ENCODE data around the gene KRT17. TPM values are rescaled to one million over a fixed set of nuclear protein-coding genes. Genes with fewer than 3 reads are reported as not detected.
"Not testable (repeated sequence)": the region's sequence is repeated elsewhere in the genome, so short reads cannot be mapped to it uniquely, and the experiment has no call there.

KRT17 gene
- total and polyA plus RNA-seq, 5 donors, result 0.09 TPM; not detected in 4

- H3K27ac ChIP-seq (ENCODE audit: low read length); H3K4me3 ChIP-seq (ENCODE audit: low read length); H3K27me3 ChIP-seq (ENCODE audit: control insufficient read depth, insufficient read depth); intact Hi-C loops (cut with DNase I); H3K9me3 ChIP-seq (ENCODE audit: control insufficient read depth, low read length); H3K4me1 ChIP-seq (ENCODE audit: control insufficient read depth, insufficient read depth, low read length); DNase-seq; ATAC-seq: not testable (repeated sequence)
- 8% methylated on average over 10 of the region's 10 CpGs for WGBS
Observed at GRCh38 chr17:41610061-41610517, 14.3 kb downstream of the KRT17 start.

GRCh38 chr17:41606930-41607329 lies 17.4 kb downstream of the KRT17 start:
- intact Hi-C loops (cut with DNase I); H3K4me1 ChIP-seq (ENCODE audit: control insufficient read depth, insufficient read depth, low read length); H3K27ac ChIP-seq (ENCODE audit: low read length); H3K4me3 ChIP-seq (ENCODE audit: low read length); H3K9me3 ChIP-seq (ENCODE audit: control insufficient read depth, low read length); H3K27me3 ChIP-seq (ENCODE audit: control insufficient read depth, insufficient read depth); DNase-seq; ATAC-seq: not testable (repeated sequence)
- WGBS, result 89% methylated on average over 4 of the region's 4 CpGs

- H3K27me3 ChIP-seq (ENCODE audit: control insufficient read depth, insufficient read depth), result no peaks in the 10 kb centered on the region
- intact Hi-C loops (cut with DNase I), result no loop called here
- no peak for DNase-seq
- no peaks in the 10 kb centered on the region for H3K4me1 ChIP-seq (ENCODE audit: control insufficient read depth, insufficient read depth, low read length)
- no peak for ATAC-seq
- peaks cover 4% of the 10 kb centered on the region for H3K9me3 ChIP-seq (ENCODE audit: control insufficient read depth, low read length)
- H3K4me3 ChIP-seq (ENCODE audit: low read length), result no peak overlapping the region
- H3K27ac ChIP-seq (ENCODE audit: low read length), result no peak overlapping the region
- 64% methylated on average over 2 of the region's 2 CpGs for WGBS
Observed at GRCh38 chr17:41602524-41602923, 21.9 kb downstream of the KRT17 start.

GRCh38 chr17:41600318-41600717 lies 24.1 kb downstream of the KRT17 start:
- intact Hi-C loops (cut with DNase I), result no loop called here
- H3K27me3 ChIP-seq (ENCODE audit: control insufficient read depth, insufficient read depth), result no peaks in the 10 kb centered on the region
- H3K27ac ChIP-seq (ENCODE audit: low read length), result no peak overlapping the region
- WGBS, result 59% methylated on average over 4 of the region's 4 CpGs
- H3K4me3 ChIP-seq (ENCODE audit: low read length), result no peak overlapping the region
- no peak for DNase-seq
- no peaks in the 10 kb centered on the region for H3K9me3 ChIP-seq (ENCODE audit: control insufficient read depth, low read length)
- H3K4me1 ChIP-seq (ENCODE audit: control insufficient read depth, insufficient read depth, low read length), result no peaks in the 10 kb centered on the region
- no peak for ATAC-seq

GRCh38 chr17:41599680-41600079 lies 24.7 kb downstream of the KRT17 start:
- Histone ChIP-seq H3K27me3 (ENCODE audit: control insufficient read depth, insufficient read depth) (no peaks in the 10 kb centered on the region), H3K4me3 (ENCODE audit: low read length) (no peak overlapping the region), H3K27ac (ENCODE audit: low read length) (no peak overlapping the region), H3K4me1 (ENCODE audit: control insufficient read depth, insufficient read depth, low read length) (no peaks in the 10 kb centered on the region), H3K9me3 (ENCODE audit: control insufficient read depth, low read length) (no peaks in the 10 kb centered on the region)
- DNase-seq, result no peak
- intact Hi-C loops (cut with DNase I), result no loop called here
- no peak for ATAC-seq
- WGBS, result 60% methylated on average over 1 of the region's 1 CpG

- no peaks in the 10 kb centered on the region for H3K9me3 ChIP-seq (ENCODE audit: control insufficient read depth, low read length)
- ATAC-seq (no peak), DNase-seq (no peak)
- H3K27me3 ChIP-seq (ENCODE audit: control insufficient read depth, insufficient read depth), result no peaks in the 10 kb centered on the region
- WGBS, result 76% methylated on average over 8 of the region's 8 CpGs
- H3K4me1 ChIP-seq (ENCODE audit: control insufficient read depth, insufficient read depth, low read length), result no peaks in the 10 kb centered on the region
- H3K27ac ChIP-seq (ENCODE audit: low read length), result no peak overlapping the region
- H3K4me3 ChIP-seq (ENCODE audit: low read length), result no peak overlapping the region
- intact Hi-C loops (cut with DNase I), result no loop called here
Observed at GRCh38 chr17:41595585-41595984, 28.8 kb downstream of the KRT17 start.

- no peaks in the 10 kb centered on the region for H3K4me1 ChIP-seq (ENCODE audit: control insufficient read depth, insufficient read depth, low read length)
- no peak overlapping the region for H3K4me3 ChIP-seq (ENCODE audit: low read length)
- WGBS, result 42% methylated on average over 3 of the region's 3 CpGs
- no peaks in the 10 kb centered on the region for H3K27me3 ChIP-seq (ENCODE audit: control insufficient read depth, insufficient read depth)
- no peaks in the 10 kb centered on the region for H3K9me3 ChIP-seq (ENCODE audit: control insufficient read depth, low read length)
- no peak for ATAC-seq
- intact Hi-C loops (cut with DNase I), result no loop called here
- no peak overlapping the region for H3K27ac ChIP-seq (ENCODE audit: low read length)
- no peak for DNase-seq
Observed at GRCh38 chr17:41594363-41594915, 29.9 kb downstream of the KRT17 start.

GRCh38 chr17:41593306-41593981 lies 30.9 kb downstream of the KRT17 start:
- H3K4me3 ChIP-seq (ENCODE audit: low read length), result no peak overlapping the region
- ATAC-seq, result no peak
- H3K4me1 ChIP-seq (ENCODE audit: control insufficient read depth, insufficient read depth, low read length), result no peaks in the 10 kb centered on the region
- intact Hi-C loops (cut with DNase I), result no loop called here
- H3K9me3 ChIP-seq (ENCODE audit: control insufficient read depth, low read length), result no peaks in the 10 kb centered on the region
- 59% methylated on average over 8 of the region's 8 CpGs for WGBS
- no peak for DNase-seq
- no peaks in the 10 kb centered on the region for H3K27me3 ChIP-seq (ENCODE audit: control insufficient read depth, insufficient read depth)
- no peak overlapping the region for H3K27ac ChIP-seq (ENCODE audit: low read length)

- H3K4me1 ChIP-seq (ENCODE audit: control insufficient read depth, insufficient read depth, low read length), result no peaks in the 10 kb centered on the region
- no peaks in the 10 kb centered on the region for H3K9me3 ChIP-seq (ENCODE audit: control insufficient read depth, low read length)
- H3K27me3 ChIP-seq (ENCODE audit: control insufficient read depth, insufficient read depth), result no peaks in the 10 kb centered on the region
- intact Hi-C loops (cut with DNase I), result no loop called here
- H3K27ac ChIP-seq (ENCODE audit: low read length), result no peak overlapping the region
- ATAC-seq, result no peak
- no peak for DNase-seq
- 73% methylated on average over 12 of the region's 12 CpGs for WGBS
- H3K4me3 ChIP-seq (ENCODE audit: low read length), result no peak overlapping the region
Observed at GRCh38 chr17:41592601-41593305, 31.6 kb downstream of the KRT17 start.

GRCh38 chr17:41589301-41589700 lies 35.1 kb downstream of the KRT17 start:
- DNase-seq (no peak), ATAC-seq (no peak)
- H3K4me3 ChIP-seq (ENCODE audit: low read length), result no peak overlapping the region
- H3K27me3 ChIP-seq (ENCODE audit: control insufficient read depth, insufficient read depth), result no peaks in the 10 kb centered on the region
- no peak overlapping the region for H3K27ac ChIP-seq (ENCODE audit: low read length)
- no peaks in the 10 kb centered on the region for H3K4me1 ChIP-seq (ENCODE audit: control insufficient read depth, insufficient read depth, low read length)
- WGBS, result 65% methylated on average over 3 of the region's 3 CpGs
- intact Hi-C loops (cut with DNase I), result no loop called here
- no peaks in the 10 kb centered on the region for H3K9me3 ChIP-seq (ENCODE audit: control insufficient read depth, low read length)

GRCh38 chr17:41588126-41588810 lies 36.1 kb downstream of the KRT17 start:
- H3K4me1 ChIP-seq (ENCODE audit: control insufficient read depth, insufficient read depth, low read length), result no peaks in the 10 kb centered on the region

More at GRCh38 chr17:41588126-41588810, 36.1 kb downstream of the KRT17 start:
- ATAC-seq (peak in 1 of 2 donors; percentile 56), DNase-seq (no peak)
- no peaks in the 10 kb centered on the region for H3K27me3 ChIP-seq (ENCODE audit: control insufficient read depth, insufficient read depth)
- no peak overlapping the region for H3K4me3 ChIP-seq (ENCODE audit: low read length)
- WGBS, result 53% methylated on average over 8 of the region's 8 CpGs
- no peak overlapping the region for H3K27ac ChIP-seq (ENCODE audit: low read length)
- H3K9me3 ChIP-seq (ENCODE audit: control insufficient read depth, low read length), result no peaks in the 10 kb centered on the region
- intact Hi-C loops (cut with DNase I), result no loop called here

Data from right cardiac atrium (tissue), 5 donors.